H9 (cell line): ENCODE data around the gene SLC16A13. TPM values are rescaled to one million over a fixed set of nuclear protein-coding genes. Genes with fewer than 3 reads are reported as not detected.

Experiments used
- DNase-seq: peaks from one replicate; pipeline ENCODE4 v3.0.0-alpha.2; 2017
- H2AFZ ChIP-seq: one replicate; pipeline ENCODE4 v1.6.1; 2013; ENCODE audit warnings: mild to moderate bottlenecking, low read length, control low read depth, moderate library complexity
- H2AK5ac ChIP-seq: 2 replicates; pipeline ENCODE4 v1.6.1; 2013; ENCODE audit warnings: low read length, control low read depth, mixed read lengths; ENCODE audit not compliant: insufficient read length
- H2BK120ac ChIP-seq: one replicate; pipeline ENCODE4 v1.6.1; 2013; ENCODE audit warnings: low read depth, mild to moderate bottlenecking, low read length, control low read depth, inconsistent platforms; ENCODE audit not compliant: poor library complexity, severe bottlenecking
- H2BK12ac ChIP-seq: 2 replicates; pipeline ENCODE4 v1.6.1; 2013; ENCODE audit warnings: low read length, control low read depth, mixed read lengths, low read depth; ENCODE audit not compliant: insufficient read length
- H2BK15ac ChIP-seq: 2 replicates; pipeline ENCODE4 v1.6.1; 2013; ENCODE audit warnings: low read depth, low read length, control low read depth
- H2BK20ac ChIP-seq: one replicate; pipeline ENCODE4 v1.6.1; 2013; ENCODE audit warnings: low read depth, mild to moderate bottlenecking, low read length, control low read depth, inconsistent platforms; ENCODE audit not compliant: poor library complexity, severe bottlenecking
- H2BK5ac ChIP-seq: 2 replicates; pipeline ENCODE4 v1.6.1; 2013; ENCODE audit warnings: low read length, control low read depth, mixed read lengths; ENCODE audit not compliant: insufficient read length
- H3K14ac ChIP-seq: 2 replicates; pipeline ENCODE4 v1.6.1; 2013; ENCODE audit warnings: low read length, control low read depth; ENCODE audit not compliant: insufficient read depth
- H3K18ac ChIP-seq: 2 replicates; pipeline ENCODE4 v1.6.1; 2013; ENCODE audit warnings: low read depth, mild to moderate bottlenecking, mixed read lengths, low read length, control low read depth; ENCODE audit not compliant: insufficient read length
- H3K23ac ChIP-seq: 2 replicates; pipeline ENCODE4 v1.6.1; 2013; ENCODE audit warnings: low read length, control low read depth, mixed read lengths, low read depth; ENCODE audit not compliant: insufficient read length
- H3K23me2 ChIP-seq: 2 replicates; pipeline ENCODE4 v1.6.1; 2013; ENCODE audit warnings: low read depth, mild to moderate bottlenecking, mixed read lengths, low read length, control low read depth; ENCODE audit not compliant: insufficient read length, poor library complexity, severe bottlenecking
- H3K27ac ChIP-seq: 2 replicates; pipeline ENCODE4 v1.5.1; 2013; ENCODE audit warnings: low read length, control low read depth, mixed read lengths, low read depth; ENCODE audit not compliant: insufficient read length
- H3K27me3 ChIP-seq: 2 replicates; pipeline ENCODE4 v1.6.1; 2013; ENCODE audit warnings: low read length, control low read depth, inconsistent platforms; ENCODE audit not compliant: insufficient read depth
- H3K4ac ChIP-seq: 2 replicates; pipeline ENCODE4 v1.6.1; 2013; ENCODE audit warnings: low read depth, mild to moderate bottlenecking, control low read depth, inconsistent platforms, low read length, moderate library complexity
- H3K4me1 ChIP-seq: 2 replicates; pipeline ENCODE4 v1.6.1; 2013; ENCODE audit warnings: low read length, control low read depth, inconsistent platforms; ENCODE audit not compliant: insufficient read depth
- H3K4me2 ChIP-seq: 2 replicates; pipeline ENCODE4 v1.6.1; 2013; ENCODE audit warnings: low read length, control low read depth, mixed read lengths; ENCODE audit not compliant: insufficient read length, insufficient read depth
- H3K56ac ChIP-seq: 2 replicates; pipeline ENCODE4 v1.6.1; 2013; ENCODE audit warnings: low read depth, mild to moderate bottlenecking, mixed read lengths, low read length, control low read depth; ENCODE audit not compliant: insufficient read length
- H3K79me1 ChIP-seq: 2 replicates; pipeline ENCODE4 v1.6.1; 2013; ENCODE audit warnings: low read depth, mild to moderate bottlenecking, moderate library complexity, low read length, control low read depth, inconsistent platforms; ENCODE audit not compliant: insufficient read depth, poor library complexity, severe bottlenecking
- H3K79me2 ChIP-seq: 2 replicates; pipeline ENCODE4 v1.6.1; 2013; ENCODE audit warnings: low read length, control low read depth, inconsistent platforms; ENCODE audit not compliant: insufficient read depth
- H3K9ac ChIP-seq: 2 replicates; pipeline ENCODE4 v1.6.1; 2013; ENCODE audit warnings: low read length, control low read depth, mixed read lengths; ENCODE audit not compliant: insufficient read length; ENCODE audit errors: extremely low read depth
- H3K9me3 ChIP-seq: one replicate; pipeline ENCODE4 v1.6.1; 2013; ENCODE audit warnings: low read depth, low read length, inconsistent platforms; ENCODE audit not compliant: control insufficient read depth
- H3T11ph ChIP-seq: one replicate; pipeline ENCODE4 v1.6.1; 2013; ENCODE audit warnings: mild to moderate bottlenecking, low read length, control low read depth, inconsistent platforms
- H4K20me1 ChIP-seq: one replicate; pipeline ENCODE4 v1.6.1; 2013; ENCODE audit not compliant: control insufficient read depth, insufficient read length, insufficient read depth
- H4K5ac ChIP-seq: 2 replicates; pipeline ENCODE4 v1.6.1; 2013; ENCODE audit warnings: low read depth, mild to moderate bottlenecking, mixed read lengths, low read length, control low read depth; ENCODE audit not compliant: insufficient read length
- H4K8ac ChIP-seq: replicated peaks from 2 replicates; pipeline ENCODE4 v1.6.1; 2013; ENCODE audit warnings: low read length, control low read depth, mixed read lengths, low read depth; ENCODE audit not compliant: insufficient read length
- H4K91ac ChIP-seq: 2 replicates; pipeline ENCODE4 v1.6.1; 2013; ENCODE audit warnings: low read depth, mild to moderate bottlenecking, moderate library complexity, mixed read lengths, low read length, control low read depth; ENCODE audit not compliant: insufficient read length
- H3K27ac Mint-ChIP-seq, 3 experiments: 2 replicates in 2 of 3; 3 replicates in 1 of 3; pipeline ENCODE4 v1.8.0; 2020 to 2021; ENCODE audit warnings: mixed read lengths in 3 of 3, mild to moderate bottlenecking in 1 of 3, moderate library complexity in 1 of 3
- H3K27me3 Mint-ChIP-seq: 2 replicates; pipeline ENCODE4 v1.8.0; 2021; ENCODE audit warnings: low read depth, mild to moderate bottlenecking, moderate library complexity, mixed read lengths
- H3K36me3 Mint-ChIP-seq, 3 experiments: 2 replicates in 2 of 3; 3 replicates in 1 of 3; pipeline ENCODE4 v1.8.0; 2020 to 2021; ENCODE audit warnings: low read depth in 3 of 3, mixed read lengths in 3 of 3; ENCODE audit not compliant: insufficient read depth in 1 of 3
- H3K4me1 Mint-ChIP-seq, 2 experiments: 2 replicates each; pipeline ENCODE4 v1.8.0; 2020; ENCODE audit warnings: mixed read lengths in 2 of 2
- H3K4me3 Mint-ChIP-seq, 2 experiments: 2 replicates in 1 of 2; 3 replicates in 1 of 2; pipeline ENCODE4 v1.8.0; 2020 to 2021; ENCODE audit warnings: mild to moderate bottlenecking in 2 of 2, mixed read lengths in 2 of 2, moderate library complexity in 1 of 2
- H3K9me3 Mint-ChIP-seq, 2 experiments: 2 replicates in 1 of 2; 3 replicates in 1 of 2; pipeline ENCODE4 v1.8.0; 2020; ENCODE audit warnings: mild to moderate bottlenecking in 2 of 2, mixed read lengths in 2 of 2, moderate library complexity in 1 of 2
- WGBS: extraction: QIAGEN DNeasy Blood & Tissue Kit; methylation state at CpG from one replicate; pipeline ENCODE4 v1.1.7; 2013; ENCODE audit warnings: missing lambda C conversion rate, low lambda C conversion rate, mixed read lengths; ENCODE audit not compliant: insufficient read length; ENCODE audit errors: extremely low coverage; 5-methylcytosine and 5-hydroxymethylcytosine counted together
- total RNA-seq: library from RNA; stranded (reverse); gene quantifications from 2 replicates; pipeline ENCODE4 v1.2.1, GENCODE V29; 2021
- TF ChIP-seq, protein P1 (sequence below): fragments of 200-600 bp; sonication (generic); conservative IDR thresholded peaks from 3 replicates; pipeline ENCODE4 v1.8.0; 2021; ENCODE audit warnings: antibody characterized with exemption, mild to moderate bottlenecking

The SLC16A13 gene
- total RNA-seq, 1 experiment from 2014 or later = 6.1 TPM

DNA sequence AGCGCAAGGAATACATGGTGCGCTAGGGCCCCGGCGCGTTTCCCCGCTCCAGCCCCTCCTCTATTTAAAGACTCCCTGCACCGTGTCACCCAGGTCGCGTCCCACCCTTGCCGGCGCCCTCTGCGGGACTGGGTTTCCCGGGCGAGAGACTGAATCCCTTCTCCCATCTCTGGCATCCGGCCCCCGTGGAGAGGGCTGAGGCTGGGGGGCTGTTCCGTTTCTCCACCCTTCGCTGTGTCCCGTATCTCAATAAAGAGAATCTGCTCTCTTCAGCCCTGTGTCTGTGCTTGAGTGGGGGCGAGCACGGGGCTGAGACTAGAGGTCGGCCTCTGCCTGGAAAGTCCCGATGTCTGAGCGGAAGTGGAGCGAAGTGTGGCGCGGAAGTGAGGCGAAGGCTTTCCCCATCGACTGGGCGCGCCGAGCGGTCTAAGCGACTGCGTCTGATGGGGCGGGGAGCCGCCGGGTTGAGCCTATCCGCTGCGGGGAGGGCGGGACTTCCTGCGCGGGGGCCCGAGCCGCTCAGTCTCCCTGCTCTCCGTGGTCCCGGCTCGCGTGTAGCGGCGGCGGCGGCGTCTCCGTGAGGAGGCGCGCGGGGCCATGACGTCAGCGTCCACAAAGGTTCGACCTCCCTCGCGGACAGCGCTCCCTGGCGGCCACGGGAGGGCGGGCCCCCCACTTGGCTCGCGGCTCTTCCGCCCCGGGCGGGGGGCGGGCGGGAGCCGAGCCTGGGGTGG is 21.4 kb upstream of the SLC16A13 start:
- Histone ChIP-seq H4K91ac (no peak overlapping the region), H3K4ac (no peak overlapping the region), H3K79me1 (peaks cover 11% of the 10 kb centered on the region), H2BK12ac (no peak overlapping the region), H2BK20ac (no peak overlapping the region), H2BK120ac (no peak overlapping the region), H4K5ac (no peak overlapping the region), H3K4me1 (no peaks in the 10 kb centered on the region), H3K18ac (peak overlapping the region; percentile 63), H2AFZ (no peak overlapping the region), H3K9me3 (no peaks in the 10 kb centered on the region), H3K4me2 (peak overlapping the region; percentile 70), H3K14ac (no peak overlapping the region; the same call in 1 of the 2 replicates), H3K27me3 (no peaks in the 10 kb centered on the region), H4K8ac (no peak overlapping the region), H3K56ac (no peak overlapping the region), H3K23me2 (peaks cover 13% of the 10 kb centered on the region), H3T11ph (no peak overlapping the region), H2BK5ac (no peak overlapping the region), H4K20me1 (no peaks in the 10 kb centered on the region), H3K27ac (no peak overlapping the region), H3K23ac (no peak overlapping the region), H2BK15ac (no peak overlapping the region), H3K9ac (peak overlapping the region; percentile 30), H2AK5ac (no peak overlapping the region), H3K79me2 (no peaks in the 10 kb centered on the region; the same call in 1 of the 2 replicates)
- Mint-ChIP-seq H3K27me3 (no peaks in the 10 kb centered on the region; the same call in 1 of the 2 replicates), H3K27ac (peak overlapping the region; percentile 65 to 98 (median 98); a peak in 5 of 7 replicates), H3K4me1 (peaks cover 24 to 48% of the 10 kb centered on the region in 2 experiments), H3K9me3 (no peaks in the 10 kb centered on the region), H3K36me3 (peaks cover 5 to 27% (median 7%) of the 10 kb centered on the region in 3 experiments; a peak in 6 of 7 replicates), H3K4me3 (peak overlapping the region; percentile 93 to 97)
- WGBS = no CpG with 5 or more reads among the region's 75 CpGs
- TF ChIP-seq, protein P1, sequence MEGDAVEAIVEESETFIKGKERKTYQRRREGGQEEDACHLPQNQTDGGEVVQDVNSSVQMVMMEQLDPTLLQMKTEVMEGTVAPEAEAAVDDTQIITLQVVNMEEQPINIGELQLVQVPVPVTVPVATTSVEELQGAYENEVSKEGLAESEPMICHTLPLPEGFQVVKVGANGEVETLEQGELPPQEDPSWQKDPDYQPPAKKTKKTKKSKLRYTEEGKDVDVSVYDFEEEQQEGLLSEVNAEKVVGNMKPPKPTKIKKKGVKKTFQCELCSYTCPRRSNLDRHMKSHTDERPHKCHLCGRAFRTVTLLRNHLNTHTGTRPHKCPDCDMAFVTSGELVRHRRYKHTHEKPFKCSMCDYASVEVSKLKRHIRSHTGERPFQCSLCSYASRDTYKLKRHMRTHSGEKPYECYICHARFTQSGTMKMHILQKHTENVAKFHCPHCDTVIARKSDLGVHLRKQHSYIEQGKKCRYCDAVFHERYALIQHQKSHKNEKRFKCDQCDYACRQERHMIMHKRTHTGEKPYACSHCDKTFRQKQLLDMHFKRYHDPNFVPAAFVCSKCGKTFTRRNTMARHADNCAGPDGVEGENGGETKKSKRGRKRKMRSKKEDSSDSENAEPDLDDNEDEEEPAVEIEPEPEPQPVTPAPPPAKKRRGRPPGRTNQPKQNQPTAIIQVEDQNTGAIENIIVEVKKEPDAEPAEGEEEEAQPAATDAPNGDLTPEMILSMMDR = peak; percentile 79
- peak; percentile 98 for DNase-seq
